Activated naive CD8-positive, alpha-beta T cell treated with anti-CD3 and anti-CD28 coated beads, Interleukin-2, amount 10 ng/mL, durations not matched to agents 7 days and 5 days (primary cell): Measurements from ENCODE around the gene APBA1. TPM values are rescaled to one million over a fixed set of nuclear protein-coding genes. Genes with fewer than 3 reads are reported as not detected.

ENCODE experiments used
- ATAC-seq: fragments of 150-1000 bp; cut with Tn5 transposase; one replicate; pipeline ENCODE4 v1.10.0; 2021; ENCODE audit warnings: low read depth, moderate library complexity
- POLR2A ChIA-PET: fragments of 350-600 bp; sonication (Branson Sonifier 250); formaldehyde crosslinking; loops from one replicate; lab custom pipeline; 2021; ENCODE audit warnings: antibody characterized with exemption; lab: Charles Lee
- DNase-seq: peaks from one replicate; pipeline ENCODE4 v3.0.0; 2021
- H3K27ac Mint-ChIP-seq: one replicate; pipeline ENCODE4 v1.8.0; 2022; ENCODE audit warnings: mild to moderate bottlenecking, mixed read lengths
- H3K27me3 Mint-ChIP-seq: one replicate; pipeline ENCODE4 v1.8.0; 2022; ENCODE audit warnings: mild to moderate bottlenecking, moderate library complexity, mixed read lengths
- H3K36me3 Mint-ChIP-seq: one replicate; pipeline ENCODE4 v1.8.0; 2021; ENCODE audit warnings: mild to moderate bottlenecking, mixed read lengths
- H3K4me1 Mint-ChIP-seq: one replicate; pipeline ENCODE4 v1.8.0; 2021; ENCODE audit warnings: mixed read lengths
- H3K4me3 Mint-ChIP-seq: one replicate; pipeline ENCODE4 v1.8.0; 2022; ENCODE audit warnings: mild to moderate bottlenecking, moderate library complexity, mixed read lengths
- H3K9me3 Mint-ChIP-seq: one replicate; pipeline ENCODE4 v1.8.0; 2021; ENCODE audit warnings: mixed read lengths
- total RNA-seq, 2 experiments: library from RNA; stranded (reverse); gene quantifications; one replicate each; pipeline ENCODE4 v1.2.3, GENCODE V29; 2021

The APBA1 gene
- total RNA-seq, 2 experiments from 2014 or later, result 0.11 TPM

GRCh38 chr9:69593301-69593700 is 78.9 kb downstream of the APBA1 start:
- POLR2A ChIA-PET, result no interaction called here
- H3K27me3 Mint-ChIP-seq, result peaks cover 7% of the 10 kb centered on the region

GRCh38 chr9:69590266-69590665 is 81.9 kb downstream of the APBA1 start:
- POLR2A ChIA-PET, result no interaction called here
- DNase-seq (no peak), ATAC-seq (no peak)
- no peaks in the 10 kb centered on the region for H3K9me3 Mint-ChIP-seq
- no peaks in the 10 kb centered on the region for H3K36me3 Mint-ChIP-seq
- peaks cover 7% of the 10 kb centered on the region for H3K27me3 Mint-ChIP-seq
- H3K27ac Mint-ChIP-seq, result no peak overlapping the region
- H3K4me1 Mint-ChIP-seq, result no peaks in the 10 kb centered on the region
- no peak overlapping the region for H3K4me3 Mint-ChIP-seq

More at GRCh38 chr9:69593301-69593700, 78.9 kb downstream of the APBA1 start:
- H3K27ac Mint-ChIP-seq, result no peak overlapping the region
- H3K9me3 Mint-ChIP-seq, result peaks cover 2% of the 10 kb centered on the region
- no peak overlapping the region for H3K4me3 Mint-ChIP-seq
- no peaks in the 10 kb centered on the region for H3K36me3 Mint-ChIP-seq
- H3K4me1 Mint-ChIP-seq, result no peaks in the 10 kb centered on the region
- DNase-seq, result no peak
- no peak for ATAC-seq

GRCh38 chr9:69589156-69589555 is 83.0 kb downstream of the APBA1 start:
- Mint-ChIP-seq H3K9me3 (no peaks in the 10 kb centered on the region), H3K27me3 (peaks cover 9% of the 10 kb centered on the region), H3K4me1 (no peaks in the 10 kb centered on the region), H3K27ac (no peak overlapping the region), H3K36me3 (no peaks in the 10 kb centered on the region), H3K4me3 (no peak overlapping the region)
- POLR2A ChIA-PET, result no interaction called here
- ATAC-seq (no peak), DNase-seq (no peak)

GRCh38 chr9:69585571-69585970 is 86.6 kb downstream of the APBA1 start:
- POLR2A ChIA-PET, result no interaction called here
- Mint-ChIP-seq H3K4me3 (no peak overlapping the region), H3K4me1 (peaks cover 3% of the 10 kb centered on the region), H3K27ac (no peak overlapping the region), H3K27me3 (peaks cover 4% of the 10 kb centered on the region), H3K9me3 (no peaks in the 10 kb centered on the region), H3K36me3 (no peaks in the 10 kb centered on the region)
- ATAC-seq (no peak), DNase-seq (no peak)

DNA sequence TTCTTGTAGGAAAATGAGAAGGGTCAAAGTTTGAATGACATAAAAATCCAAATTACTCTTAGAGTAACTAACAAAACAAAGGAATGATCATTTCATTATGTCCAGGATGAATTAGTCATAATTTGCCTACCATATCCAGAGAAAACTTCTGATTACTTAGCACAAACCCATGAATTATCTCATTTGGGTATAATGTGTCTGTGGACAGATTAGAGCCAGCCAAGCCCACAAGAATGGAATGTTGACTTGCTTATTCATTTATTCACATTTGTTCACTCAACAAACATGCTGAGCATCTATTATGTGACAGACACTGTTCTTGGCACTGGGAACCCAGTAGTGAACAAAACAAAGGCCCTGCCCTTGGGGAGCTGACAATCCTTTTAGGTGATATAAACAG is 87.4 kb downstream of the APBA1 start:
- no peaks in the 10 kb centered on the region for H3K36me3 Mint-ChIP-seq
- no peaks in the 10 kb centered on the region for H3K9me3 Mint-ChIP-seq
- H3K27me3 Mint-ChIP-seq, result peaks cover 2% of the 10 kb centered on the region
- peaks cover 3% of the 10 kb centered on the region for H3K4me1 Mint-ChIP-seq
- POLR2A ChIA-PET, result no interaction called here
- ATAC-seq (no peak), DNase-seq (no peak)
- no peak overlapping the region for H3K27ac Mint-ChIP-seq
- no peak overlapping the region for H3K4me3 Mint-ChIP-seq

DNA sequence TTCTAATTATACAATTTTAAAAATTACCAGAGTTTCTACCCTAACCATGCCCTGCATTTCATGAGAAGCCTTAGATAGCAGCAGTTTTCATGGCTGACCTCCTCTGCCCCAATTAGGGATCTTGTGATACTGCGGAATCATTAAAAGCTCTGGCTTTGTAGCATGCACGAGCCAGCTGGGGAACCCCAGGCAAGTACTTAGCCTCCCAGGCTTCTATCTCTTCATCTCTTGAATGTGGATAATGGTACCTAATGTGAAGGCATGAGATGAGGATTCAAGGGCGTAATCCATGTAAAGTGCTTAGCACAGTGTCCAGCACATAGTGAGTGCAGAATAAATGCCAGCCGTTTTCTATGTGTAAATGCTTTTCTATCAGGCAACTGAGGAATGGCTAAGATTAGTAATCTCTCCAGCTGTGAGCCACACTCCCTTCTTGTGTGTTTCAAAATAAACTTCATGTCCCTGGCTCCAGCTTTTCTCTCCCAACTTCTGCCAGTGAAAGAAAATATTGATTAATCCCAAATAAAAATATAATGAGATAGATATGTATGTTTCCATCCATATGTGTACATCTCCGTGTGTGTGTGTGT is 88.4 kb downstream of the APBA1 start:
- ATAC-seq (no peak), DNase-seq (no peak)
- no peak overlapping the region for H3K4me3 Mint-ChIP-seq
- no peaks in the 10 kb centered on the region for H3K9me3 Mint-ChIP-seq
- POLR2A ChIA-PET, result no interaction called here
- no peak overlapping the region for H3K27ac Mint-ChIP-seq
- H3K4me1 Mint-ChIP-seq, result peaks cover 3% of the 10 kb centered on the region
- peaks cover 2% of the 10 kb centered on the region for H3K27me3 Mint-ChIP-seq
- no peaks in the 10 kb centered on the region for H3K36me3 Mint-ChIP-seq

- no peak for DNase-seq
- no peak overlapping the region for H3K4me3 Mint-ChIP-seq
- no peaks in the 10 kb centered on the region for H3K9me3 Mint-ChIP-seq
- H3K27me3 Mint-ChIP-seq, result peaks cover 2% of the 10 kb centered on the region
- no peak overlapping the region for H3K27ac Mint-ChIP-seq
- peaks cover 3% of the 10 kb centered on the region for H3K4me1 Mint-ChIP-seq
- no peaks in the 10 kb centered on the region for H3K36me3 Mint-ChIP-seq
- no peak for ATAC-seq
- POLR2A ChIA-PET, result no interaction called here
Measured at GRCh38 chr9:69582544-69583297, 89.5 kb downstream of the APBA1 start.

DNA sequence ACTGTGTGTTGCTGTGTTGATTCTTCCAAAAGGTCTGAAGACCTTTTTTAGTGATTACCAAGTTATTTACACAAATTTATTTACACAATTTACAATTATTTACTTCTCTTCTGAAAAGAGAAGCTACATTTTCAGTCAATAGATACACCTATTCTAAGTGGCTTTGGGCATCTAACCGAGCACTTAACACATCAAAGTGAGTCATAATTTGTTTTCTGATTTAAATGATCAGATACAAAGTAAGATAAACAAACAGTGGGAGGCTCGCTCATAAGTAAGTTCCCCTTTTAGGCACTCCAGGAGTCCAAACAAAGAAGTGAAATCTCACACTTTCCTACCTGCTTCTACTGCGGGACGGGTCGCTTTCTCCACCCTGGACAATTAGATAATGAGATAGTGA is 90.2 kb downstream of the APBA1 start:
- ATAC-seq (no peak), DNase-seq (no peak)
- H3K36me3 Mint-ChIP-seq, result no peaks in the 10 kb centered on the region
- H3K4me3 Mint-ChIP-seq, result no peak overlapping the region
- peaks cover 3% of the 10 kb centered on the region for H3K4me1 Mint-ChIP-seq
- H3K27ac Mint-ChIP-seq, result no peak overlapping the region
- POLR2A ChIA-PET, result no interaction called here
- H3K27me3 Mint-ChIP-seq, result peaks cover 2% of the 10 kb centered on the region
- H3K9me3 Mint-ChIP-seq, result no peaks in the 10 kb centered on the region

DNA sequence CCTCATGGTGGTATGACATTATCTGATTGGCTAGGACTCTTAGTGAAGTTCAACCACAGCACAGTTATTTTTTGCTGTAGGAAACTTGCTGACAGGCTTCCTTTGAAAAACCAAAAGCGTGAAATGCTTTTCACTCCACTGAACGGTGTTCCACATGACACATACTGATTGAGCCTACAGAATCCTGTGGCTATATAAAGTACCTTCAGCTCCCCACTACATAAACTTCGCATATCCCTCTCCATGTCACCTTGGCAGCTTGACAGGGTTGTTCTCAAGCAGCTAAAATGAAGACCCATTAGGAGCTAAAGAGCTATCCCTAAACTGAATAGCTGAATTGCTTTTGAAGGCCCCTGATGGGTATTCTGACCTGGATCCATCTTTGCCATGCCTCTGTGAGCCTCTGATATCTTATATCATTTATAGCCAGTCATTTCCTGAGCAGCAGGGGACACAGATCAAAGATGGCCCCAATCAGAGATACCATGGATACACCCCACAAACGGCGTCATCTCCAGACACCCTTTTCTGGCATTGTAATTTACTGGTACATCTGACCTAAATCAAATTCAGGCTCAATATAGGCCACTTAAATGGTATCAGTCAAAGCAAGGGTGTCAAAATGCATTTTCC is 91.5 kb downstream of the APBA1 start:
- Mint-ChIP-seq H3K4me3 (no peak overlapping the region), H3K27ac (no peak overlapping the region), H3K27me3 (peaks cover 2% of the 10 kb centered on the region), H3K36me3 (no peaks in the 10 kb centered on the region), H3K9me3 (no peaks in the 10 kb centered on the region), H3K4me1 (peaks cover 3% of the 10 kb centered on the region)
- DNase-seq, result no peak
- POLR2A ChIA-PET, result no interaction called here
- ATAC-seq, result no peak

- peaks cover under 1% of the 10 kb centered on the region for H3K27me3 Mint-ChIP-seq
- no peak overlapping the region for H3K4me3 Mint-ChIP-seq
- DNase-seq, result no peak
- no peak overlapping the region for H3K27ac Mint-ChIP-seq
- H3K4me1 Mint-ChIP-seq, result peaks cover 3% of the 10 kb centered on the region
- POLR2A ChIA-PET, result no interaction called here
- H3K36me3 Mint-ChIP-seq, result no peaks in the 10 kb centered on the region
- no peaks in the 10 kb centered on the region for H3K9me3 Mint-ChIP-seq
- no peak for ATAC-seq
Measured at GRCh38 chr9:69579760-69580581, 92.2 kb downstream of the APBA1 start.

- POLR2A ChIA-PET, result no interaction called here
- no peak overlapping the region for H3K27ac Mint-ChIP-seq
- ATAC-seq (no peak), DNase-seq (no peak)
- peaks cover 3% of the 10 kb centered on the region for H3K4me1 Mint-ChIP-seq
- H3K9me3 Mint-ChIP-seq, result no peaks in the 10 kb centered on the region
- no peaks in the 10 kb centered on the region for H3K36me3 Mint-ChIP-seq
- H3K27me3 Mint-ChIP-seq, result no peaks in the 10 kb centered on the region
- no peak overlapping the region for H3K4me3 Mint-ChIP-seq
Measured at GRCh38 chr9:69579032-69579758, 93.0 kb downstream of the APBA1 start.

- DNase-seq, result no peak
- ATAC-seq, result no peak
- H3K9me3 Mint-ChIP-seq, result no peaks in the 10 kb centered on the region
- no peaks in the 10 kb centered on the region for H3K36me3 Mint-ChIP-seq
- H3K4me3 Mint-ChIP-seq, result no peak overlapping the region
- peaks cover 3% of the 10 kb centered on the region for H3K4me1 Mint-ChIP-seq
- H3K27me3 Mint-ChIP-seq, result no peaks in the 10 kb centered on the region
- POLR2A ChIA-PET, result no interaction called here
- H3K27ac Mint-ChIP-seq, result no peak overlapping the region
Measured at GRCh38 chr9:69578026-69578425, 94.1 kb downstream of the APBA1 start.

DNA sequence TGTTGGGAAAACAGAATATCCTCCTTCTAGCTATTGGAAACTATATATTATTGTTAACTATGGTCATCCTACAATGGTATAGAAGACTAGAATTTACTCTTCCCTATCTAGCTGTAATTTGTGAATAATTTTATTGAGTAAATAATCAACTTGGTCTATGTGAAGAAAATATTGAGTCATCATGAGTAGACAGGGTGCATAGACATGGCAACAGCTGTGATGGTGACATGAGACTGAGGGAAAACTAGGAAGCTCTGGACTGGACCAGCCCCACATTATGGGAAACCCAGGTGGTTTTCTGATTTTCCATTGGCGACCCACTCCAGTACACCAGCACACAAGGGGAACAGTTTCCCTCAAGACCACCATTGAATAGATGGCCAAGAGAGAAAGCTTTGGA is 95.0 kb downstream of the APBA1 start:
- DNase-seq (no peak), ATAC-seq (no peak)
- POLR2A ChIA-PET, result no interaction called here
- H3K36me3 Mint-ChIP-seq, result no peaks in the 10 kb centered on the region
- peaks cover 2% of the 10 kb centered on the region for H3K27me3 Mint-ChIP-seq
- no peaks in the 10 kb centered on the region for H3K4me1 Mint-ChIP-seq
- no peaks in the 10 kb centered on the region for H3K9me3 Mint-ChIP-seq
- H3K4me3 Mint-ChIP-seq, result no peak overlapping the region
- no peak overlapping the region for H3K27ac Mint-ChIP-seq
